GM21423 (cell line): ENCODE results near the gene LONP2.
A peak's percentile ranks its signal among the peaks of the same experiment; 100 is the strongest.
"Not testable (repeated sequence)": the region's sequence is repeated elsewhere in the genome, so short reads cannot be mapped to it uniquely, and the experiment has no call there.

ENCODE experiments used
- ATAC-seq: cut with Tn5 transposase; IDR thresholded peaks from one replicate; pipeline ENCODE4 v1.9.1; 2021; ENCODE audit warnings: mild to moderate bottlenecking, moderate library complexity; ENCODE audit not compliant: unreplicated experiment

Gene LONP2

DNA sequence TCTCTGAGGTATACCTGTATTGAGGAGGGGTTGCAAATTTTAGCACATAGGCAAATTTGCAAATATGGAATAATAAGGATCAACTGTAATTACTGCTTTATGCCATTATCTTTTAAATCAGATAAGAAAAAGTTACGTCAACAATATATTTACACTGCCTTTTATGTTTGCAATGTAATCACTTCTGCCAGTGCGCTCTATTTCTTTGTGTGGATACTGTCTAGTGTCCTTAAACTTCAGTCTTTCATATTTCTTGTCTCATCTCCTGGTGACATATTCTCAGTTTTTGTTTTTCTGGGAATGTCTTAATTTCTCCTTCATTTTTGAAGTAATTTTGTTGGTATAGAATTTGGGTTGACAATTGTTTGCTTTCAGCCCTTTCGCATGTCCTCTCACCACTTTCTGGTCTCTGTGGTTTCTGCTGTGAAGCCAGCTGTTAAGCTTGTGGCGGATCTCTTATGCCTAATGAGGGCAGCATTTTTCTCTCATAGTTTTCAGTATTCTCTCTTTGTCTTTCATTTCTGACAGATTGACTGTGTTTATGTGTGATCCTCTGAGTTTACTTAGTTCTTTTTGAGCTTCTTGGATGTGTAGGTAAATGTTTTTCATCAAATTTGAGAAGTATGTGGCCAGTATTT, 40.8 kb downstream of the LONP2 start:
- peak; percentile 69 for ATAC-seq

- ATAC-seq = no peak
Measured at GRCh38 chr16:48287239-48287638, 43.1 kb downstream of the LONP2 start.

DNA sequence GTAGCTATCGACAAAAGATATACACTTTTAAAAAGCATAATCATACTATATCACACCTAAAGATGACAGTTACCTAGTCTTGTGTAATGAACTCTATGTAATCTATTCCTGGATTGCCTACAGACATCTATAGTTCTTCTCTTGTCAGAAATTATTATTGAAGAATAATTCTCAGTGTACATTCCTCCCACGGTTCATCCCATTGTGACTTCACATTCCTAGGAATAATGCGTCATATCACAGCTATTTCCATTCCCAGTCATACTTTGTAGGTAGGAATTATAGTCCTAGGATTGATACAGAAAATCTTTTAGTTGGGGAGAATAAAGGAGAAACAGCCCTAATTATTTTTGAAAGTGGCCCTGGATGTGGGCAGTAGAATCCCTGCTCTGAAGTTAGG, 47.2 kb downstream of the LONP2 start:
- ATAC-seq = no peak

- no peak for ATAC-seq
Measured at GRCh38 chr16:48291754-48292153, 47.7 kb downstream of the LONP2 start.

DNA sequence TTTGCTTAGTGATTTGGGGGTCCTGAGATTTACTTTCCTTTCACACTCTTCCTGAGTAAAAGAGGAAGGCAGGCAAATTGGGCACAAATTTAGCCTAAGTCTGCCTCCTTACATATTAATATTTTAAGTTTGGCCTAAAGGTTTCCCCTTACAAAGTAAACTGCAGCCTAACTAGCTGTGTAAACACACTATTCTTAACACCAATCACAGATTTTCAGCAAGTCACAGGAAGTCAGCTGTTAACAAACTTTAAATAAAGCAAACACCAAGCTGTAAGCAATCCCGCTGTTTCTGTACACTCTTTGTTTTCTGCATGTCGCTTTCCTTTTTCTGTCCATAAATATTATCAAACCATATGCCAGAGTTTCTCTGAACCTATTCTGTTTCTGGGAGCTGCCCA, 48.4 kb downstream of the LONP2 start:
- ATAC-seq = no peak

DNA sequence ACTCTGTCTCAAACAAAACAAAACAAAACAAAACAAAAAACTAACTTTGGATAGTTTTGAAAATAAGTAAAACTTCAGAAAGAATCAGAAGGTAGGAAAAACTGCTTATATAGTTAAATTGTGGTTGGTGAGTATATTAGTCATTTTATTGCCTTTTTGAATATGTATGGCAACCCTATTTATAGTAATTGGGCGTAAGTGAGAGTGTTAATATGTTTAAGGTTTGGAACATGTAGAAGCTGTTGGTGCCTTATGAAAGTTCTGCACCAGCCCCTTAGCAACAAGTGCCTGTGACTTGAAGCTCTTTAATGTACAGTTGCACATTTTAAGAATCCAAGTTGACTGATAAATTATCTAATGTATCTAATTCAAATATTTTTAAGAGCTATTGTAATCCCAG, 50.6 kb downstream of the LONP2 start:
- no peak for ATAC-seq

DNA sequence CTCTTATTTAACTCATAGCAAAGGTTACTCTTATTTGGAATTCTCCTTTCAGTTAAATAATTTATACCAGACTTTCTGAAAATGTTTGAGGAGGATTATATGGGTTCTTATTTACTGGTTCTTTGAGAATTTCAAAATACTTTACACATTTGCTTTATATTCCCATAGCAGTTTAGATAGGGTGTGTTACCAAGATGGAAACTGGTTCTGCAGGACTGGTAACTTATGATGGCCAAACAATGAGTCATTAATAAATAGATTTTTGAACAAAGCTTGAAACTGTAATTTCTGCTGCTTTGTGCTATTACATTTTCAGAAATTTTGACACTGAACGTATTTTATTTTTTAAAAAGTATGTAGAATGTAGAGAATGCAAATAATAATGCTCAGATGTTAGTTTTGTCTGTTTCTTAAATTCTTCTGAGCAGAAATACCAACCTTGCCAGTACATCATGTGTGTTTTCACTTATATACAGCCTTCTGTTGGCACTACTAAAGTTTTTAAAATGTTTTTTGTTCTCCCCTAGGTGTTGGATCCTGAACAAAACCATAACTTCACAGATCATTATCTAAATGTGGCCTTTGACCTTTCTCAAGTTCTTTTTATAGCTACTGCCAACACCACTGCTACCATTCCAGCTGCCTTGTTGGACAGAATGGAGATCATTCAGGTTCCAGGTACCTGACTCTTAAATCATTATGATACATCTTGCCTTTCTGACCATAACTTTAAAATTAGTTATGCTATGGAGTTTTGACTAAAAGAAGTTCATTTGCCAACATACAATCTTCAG, 51.6 kb downstream of the LONP2 start:
- no peak for ATAC-seq

GRCh38 chr16:48299471-48299870, 55.4 kb downstream of the LONP2 start:
- no peak for ATAC-seq

DNA sequence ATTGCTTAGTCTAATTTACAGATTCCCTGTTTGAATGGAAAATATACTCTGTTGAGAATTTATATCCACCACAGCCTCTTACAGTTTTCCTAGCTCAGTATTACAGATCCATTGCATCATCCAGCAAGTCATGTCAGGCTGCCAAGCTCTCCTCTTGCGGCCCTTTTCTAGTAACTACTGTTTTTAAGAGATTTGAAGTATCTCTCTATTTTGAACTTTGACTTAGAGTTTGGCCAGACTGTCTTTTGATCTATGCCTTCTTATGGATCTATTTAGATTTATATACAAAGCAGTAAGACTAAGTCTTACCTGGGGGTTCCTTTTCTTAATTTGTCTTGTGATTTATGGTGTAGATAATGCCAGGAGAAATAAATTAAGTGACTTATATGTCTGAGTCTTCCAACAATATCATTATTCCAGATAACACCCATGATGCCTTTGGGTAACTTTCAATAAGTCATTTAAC, 56.3 kb downstream of the LONP2 start:
- ATAC-seq = no peak

DNA sequence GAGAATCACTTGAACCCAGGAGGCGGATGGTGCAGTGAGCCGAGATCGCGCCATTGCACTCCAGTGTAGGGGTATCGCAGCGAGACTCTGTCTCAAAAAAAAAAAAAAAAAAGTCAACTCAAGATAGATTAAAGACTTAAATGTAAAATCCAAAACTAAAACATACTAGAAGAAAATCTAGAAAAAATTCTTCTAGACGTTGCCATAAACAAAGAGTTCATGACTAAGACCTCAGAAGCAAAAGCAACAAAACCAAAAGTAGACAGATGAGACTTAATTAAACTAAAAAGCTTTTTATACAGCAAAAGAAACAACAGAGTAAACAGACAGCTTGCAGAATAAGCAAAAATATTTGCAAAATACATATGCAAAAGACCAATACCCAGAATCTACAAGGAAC, 64.4 kb downstream of the LONP2 start:
- no peak for ATAC-seq

- ATAC-seq = no peak
Measured at GRCh38 chr16:48310908-48311641, 67.0 kb downstream of the LONP2 start.

GRCh38 chr16:48313905-48314304, 69.8 kb downstream of the LONP2 start:
- ATAC-seq = not testable (repeated sequence)

DNA sequence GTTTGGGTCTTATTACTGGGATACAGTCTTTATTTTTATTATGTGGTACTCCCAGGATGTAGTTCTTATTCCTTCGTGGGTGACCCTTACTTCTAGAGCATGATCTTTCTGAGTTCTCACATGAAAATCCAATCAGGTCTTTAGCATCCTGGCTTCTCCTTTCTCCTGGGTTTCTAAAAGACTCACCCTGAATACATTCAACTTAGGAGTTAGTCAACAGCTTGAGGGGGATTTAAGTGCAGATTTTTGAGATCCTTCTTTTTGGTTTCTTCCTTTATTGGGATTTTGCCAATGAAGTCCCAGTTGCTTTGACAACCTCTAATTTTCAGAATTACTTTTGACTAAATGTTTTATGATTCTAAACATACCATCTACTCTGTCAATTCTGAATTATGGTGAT, 72.9 kb downstream of the LONP2 start:
- no peak for ATAC-seq

DNA sequence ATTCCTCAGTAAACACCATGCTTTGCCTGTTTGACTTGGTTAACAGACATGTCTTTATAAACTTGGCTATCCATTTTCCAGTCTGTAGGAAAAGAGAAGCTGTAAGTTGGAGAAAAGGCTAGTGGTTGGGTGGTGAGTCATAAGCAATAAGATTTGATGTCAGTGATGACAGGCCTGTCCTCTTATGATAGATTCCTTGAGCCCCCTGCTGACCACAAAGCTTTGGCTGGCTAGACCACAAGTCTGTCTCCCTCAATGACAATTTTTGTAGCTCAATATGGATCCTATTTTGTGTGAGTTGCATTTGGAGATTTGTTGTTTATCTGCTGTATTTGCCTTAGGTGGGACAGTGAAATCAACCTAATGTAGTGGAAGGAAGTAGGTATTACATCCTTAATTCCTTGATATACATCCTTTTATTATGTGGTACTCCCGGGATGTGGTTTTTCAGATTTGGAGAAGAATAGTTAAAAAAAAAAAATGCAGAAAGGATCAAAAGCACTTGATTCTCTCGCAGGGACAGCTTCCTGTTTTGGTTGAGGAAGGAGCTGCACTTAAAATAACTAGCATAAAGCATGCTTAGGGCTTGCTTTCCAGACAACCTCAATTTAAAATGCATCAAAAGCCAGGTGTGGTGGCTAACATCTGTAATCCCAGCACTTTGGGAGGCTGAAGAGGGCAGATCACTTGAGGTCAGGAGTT, 73.7 kb downstream of the LONP2 start:
- ATAC-seq = no peak

- no peak for ATAC-seq
Measured at GRCh38 chr16:48318630-48319029, 74.5 kb downstream of the LONP2 start.

DNA sequence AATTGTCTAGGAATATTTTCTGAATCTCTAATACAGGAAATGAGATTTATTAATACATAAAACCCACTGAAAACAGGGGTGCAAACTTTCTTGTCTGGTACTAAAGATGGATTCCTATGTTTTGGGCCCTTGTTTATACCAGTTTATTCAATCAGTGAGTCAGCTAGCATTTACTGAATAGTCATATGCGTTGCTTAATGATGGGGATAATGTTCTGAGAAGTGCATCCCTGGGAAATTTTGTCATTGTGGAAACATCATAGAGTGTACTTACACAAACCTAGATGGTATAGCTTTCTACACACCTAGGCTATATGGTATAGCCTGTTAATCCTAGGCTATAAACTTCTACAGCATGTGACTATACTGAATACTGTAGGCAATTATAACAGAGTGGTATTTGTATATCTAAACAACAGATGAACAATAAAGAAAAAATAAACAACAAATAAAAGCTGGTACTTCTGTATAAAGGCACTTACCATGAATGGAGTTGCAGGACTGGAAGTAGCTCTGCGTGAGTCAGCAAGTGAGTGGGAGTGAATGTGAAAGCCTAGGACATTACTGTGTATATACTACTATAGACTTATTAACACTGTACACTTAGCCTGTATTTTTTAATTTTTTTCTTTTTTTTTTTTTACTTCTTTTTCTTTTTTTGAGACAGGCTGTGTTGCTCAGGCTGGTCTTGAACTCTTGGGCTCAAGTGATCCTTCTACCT, 77.4 kb downstream of the LONP2 start:
- no peak for ATAC-seq

GRCh38 chr16:48323783-48324775, 80.0 kb downstream of the LONP2 start:
- no peak for ATAC-seq

GRCh38 chr16:48326915-48327314, 82.8 kb downstream of the LONP2 start:
- no peak for ATAC-seq

GRCh38 chr16:48329138-48329537, 85.0 kb downstream of the LONP2 start:
- ATAC-seq = no peak
